Spleen (tissue), 11 donors: ENCODE results near the gene WBP1L. TPM values are rescaled to one million over a fixed set of nuclear protein-coding genes. Genes with fewer than 3 reads are reported as not detected.
"Not testable (repeated sequence)": the region's sequence is repeated elsewhere in the genome, so short reads cannot be mapped to it uniquely, and the experiment has no call there.

Experiments used
- DNase-seq: peaks from one replicate; pipeline ENCODE4 v3.0.0-alpha.2; 2020
- H3K27ac ChIP-seq, 8 donors: fragments of 200-600 bp; sonication (generic) in 7 of 8; 1 replicate in 4 of 8; 2 replicates in 4 of 8; pipeline versions ENCODE4 v1.5.0 to v1.8.0; 2016 to 2021; ENCODE audit warnings: inconsistent platforms in 4 of 8, mild to moderate bottlenecking in 4 of 8, moderate library complexity in 1 of 8
- H3K27me3 ChIP-seq, 7 donors: fragments of 200-600 bp; sonication (generic) in 6 of 7; replicated peaks in 1 of 7; 1 replicate in 4 of 7; 2 replicates in 3 of 7; pipeline versions ENCODE4 v1.5.0 to v1.8.0; 2016 to 2021; ENCODE audit warnings: inconsistent platforms in 3 of 7, mild to moderate bottlenecking in 1 of 7
- H3K36me3 ChIP-seq, 6 donors: fragments of 200-600 bp; sonication (generic) in 5 of 6; 1 replicate in 4 of 6; 2 replicates in 2 of 6; pipeline versions ENCODE4 v1.5.0 to v1.8.0; 2016 to 2021; ENCODE audit warnings: inconsistent platforms in 2 of 6
- H3K4me1 ChIP-seq, 6 donors: fragments of 200-600 bp; sonication (generic) in 5 of 6; 1 replicate in 3 of 6; 2 replicates in 3 of 6; pipeline versions ENCODE4 v1.5.0 to v1.8.0; 2016 to 2021; ENCODE audit warnings: inconsistent platforms in 3 of 6
- H3K4me3 ChIP-seq, 8 donors: fragments of 200-600 bp; sonication (generic) in 7 of 8; 1 replicate in 4 of 8; 2 replicates in 4 of 8; pipeline versions ENCODE4 v1.5.0 to v1.8.0; 2016 to 2021; ENCODE audit warnings: inconsistent platforms in 4 of 8, mild to moderate bottlenecking in 4 of 8, moderate library complexity in 2 of 8
- H3K9me3 ChIP-seq, 8 donors: fragments of 200-600 bp; sonication (generic) in 7 of 8; 1 replicate in 4 of 8; 2 replicates in 4 of 8; pipeline versions ENCODE4 v1.5.0 to v1.8.0; 2016 to 2021; ENCODE audit warnings: inconsistent platforms in 4 of 8
- CTCF ChIP-seq, 11 experiments: fragments of 200-600 bp in 7 of 11; fragments of 450-650 bp in 4 of 11; sonication (generic) in 4 of 11; IDR thresholded peaks in 8 of 11; conservative IDR thresholded peaks in 3 of 11; 1 replicate in 7 of 11; 2 replicates in 4 of 11; pipeline versions ENCODE4 v1.4.0 to v1.8.0; 2016 to 2021; ENCODE audit warnings: antibody characterized with exemption in 11 of 11, inconsistent platforms in 4 of 11, mild to moderate bottlenecking in 1 of 11
- POLR2A ChIP-seq, 3 donors: fragments of 450-650 bp; IDR thresholded peaks; one replicate each; pipeline ENCODE4 v1.5.1; 2017; ENCODE audit warnings: antibody characterized with exemption in 3 of 3, mild to moderate bottlenecking in 1 of 3
- POLR2AphosphoS5 ChIP-seq, 3 donors: sonication (generic); formaldehyde crosslinking; IDR thresholded peaks; one replicate each; pipeline ENCODE4 v1.5.1; 2017; ENCODE audit warnings: antibody characterized with exemption in 3 of 3
- WGBS, 5 donors: extraction: QIAGEN DNeasy Blood & Tissue Kit in 3 of 5; methylation state at CpG; one replicate each; pipeline versions ENCODE4 v1.1.5 to v1.1.7; 2013 to 2018; 5-methylcytosine and 5-hydroxymethylcytosine counted together
- intact Hi-C: fragments of 100-400 bp; cut with DNase I; formaldehyde crosslinking; loops from one replicate; pipeline ENCODE4 v1.15.0; 2023; ENCODE audit warnings: low total_unique reads
- polyA plus RNA-seq, 3 donors: library from polyadenylated mRNA; stranded (reverse); fragments of 200-250 nt; gene quantifications; one replicate each; pipeline ENCODE4 v1.2.1, GENCODE V29; 2013
- total RNA-seq, 7 donors: library from RNA; depleted of rRNA in 3 of 7; stranded (reverse); fragments of >200 nt in 3 of 7; fragmentation: NEBNext Ultra II Directional in 4 of 7; extraction: Animal tissue kit (Norgen Biotek cat#: 25700) in 4 of 7; gene quantifications; one replicate each; pipeline versions ENCODE4 v1.1.0 to v1.2.1, GENCODE V29; 2016 to 2021
- donor health status: healthy with polysubstance abuse.
- donor health status: DM: no; HTN: no; CAD: no; lungs with moderate emphysema.
- donor health status: DM: no; HTN: no; CAD: no.
- donor health status: Bipolar disorder and iron deficiency.
- donor health status: healthy.
- donor health status: DM: no; HTN: no; CAD: no.
- donor health status: DM: yes; HTN: yes; CAD: no.

The WBP1L gene
- total and polyA plus RNA-seq, 10 donors = 15.9 to 149 (median 49.2) TPM

- DNase-seq = no peak
- no peaks in the 10 kb centered on the region for H3K9me3 ChIP-seq
- H3K4me1 ChIP-seq = peaks cover 26 to 48% (median 40%) of the 10 kb centered on the region in 6 donors
- TF ChIP-seq POLR2AphosphoS5 (IDR thresholded peaks at IDR 0.05) (no peak), CTCF (IDR thresholded peaks at IDR 0.05 in 8 of 11, conservative IDR thresholded peaks at IDR 0.05 in 3 of 11) (no peak), POLR2A (IDR thresholded peaks at IDR 0.05) (no peak)
- no peak overlapping the region for H3K4me3 ChIP-seq
- no peaks in the 10 kb centered on the region for H3K27me3 ChIP-seq
- no peak overlapping the region for H3K27ac ChIP-seq
- 94 to 99% (median 96%) methylated on average over 2 of the region's 2 CpGs for WGBS, 5 donors
- intact Hi-C loops = no loop called here
- peaks cover 0 to 14% (median 0%) of the 10 kb centered on the region in 6 donors for H3K36me3 ChIP-seq
Observed at GRCh38 chr10:102741726-102742237, 2.0 kb upstream of the WBP1L start.

- H3K27me3 ChIP-seq, DNase-seq, H3K4me3 ChIP-seq, intact Hi-C loops, H3K9me3 ChIP-seq, H3K36me3 ChIP-seq, H3K27ac ChIP-seq: not testable (repeated sequence)
- H3K4me1 ChIP-seq = peaks cover 27 to 53% (median 44%) of the 10 kb centered on the region in 6 donors
- 85 to 98% (median 93%) methylated on average over 5 of the region's 5 CpGs for WGBS, 5 donors
Observed at GRCh38 chr10:102742313-102742712, 1.4 kb upstream of the WBP1L start.

- peaks cover 27 to 58% (median 44%) of the 10 kb centered on the region in 6 donors for H3K4me1 ChIP-seq
- DNase-seq = no peak
- peaks cover 0 to 5% (median 0%) of the 10 kb centered on the region in 6 donors for H3K36me3 ChIP-seq
- peak overlapping the region in 7 of 8 donors; percentile 13 to 97 (median 89) for H3K27ac ChIP-seq
- intact Hi-C loops = no loop called here
- no peaks in the 10 kb centered on the region for H3K9me3 ChIP-seq
- 45 to 47% (median 47%) methylated on average over 7 of the region's 7 CpGs for WGBS, 5 donors
- H3K27me3 ChIP-seq = no peaks in the 10 kb centered on the region
- peak overlapping the region in 7 of 8 donors; percentile 2 to 99 (median 95) for H3K4me3 ChIP-seq
- no peak for TF ChIP-seq POLR2A (IDR thresholded peaks at IDR 0.05)
- TF ChIP-seq CTCF (IDR thresholded peaks at IDR 0.05 in 8 of 11, conservative IDR thresholded peaks at IDR 0.05 in 3 of 11) = no peak
- TF ChIP-seq POLR2AphosphoS5 (IDR thresholded peaks at IDR 0.05) = no peak
Observed at GRCh38 chr10:102743078-102743587, 615 bp upstream of the WBP1L start.

GRCh38 chr10:102744374-102745051 lies 765 bp downstream of the WBP1L start:
- H3K4me3 ChIP-seq = peak overlapping the region; percentile 84 to 99 (median 95)
- DNase-seq = no peak
- peak overlapping the region; percentile 82 to 97 (median 89) for H3K27ac ChIP-seq
- peaks cover 0 to 5% (median 0%) of the 10 kb centered on the region in 6 donors for H3K36me3 ChIP-seq
- H3K27me3 ChIP-seq = no peaks in the 10 kb centered on the region
- H3K4me1 ChIP-seq = peaks cover 23 to 58% (median 40%) of the 10 kb centered on the region in 6 donors
- H3K9me3 ChIP-seq = no peaks in the 10 kb centered on the region
- TF ChIP-seq CTCF (IDR thresholded peaks at IDR 0.05 in 8 of 11, conservative IDR thresholded peaks at IDR 0.05 in 3 of 11) (no peak), POLR2A (IDR thresholded peaks at IDR 0.05) (no peak), POLR2AphosphoS5 (IDR thresholded peaks at IDR 0.05) (no peak)
- intact Hi-C loops = no loop called here
- 9 to 14% (median 11%) methylated on average over 9 of the region's 9 CpGs for WGBS, 5 donors
